ENCODE measurements around the gene CYP27C1. TPM values are rescaled to one million over a fixed set of nuclear protein-coding genes. Genes with fewer than 3 reads are reported as not detected.

The CYP27C1 gene
- polyA plus RNA-seq, 2 of the 4 experiments (the other 2 are of a cell fraction) = 2.2 to 4.6 TPM

- H3K4me3 ChIP-seq = no peak overlapping the region
- H3K9me3 ChIP-seq = 0 out of 3 replicates have a peak, but pooled peaks cover 5% of the 10 kb centered on the region
- H3K4me1 ChIP-seq = no peaks in the 10 kb centered on the region
- WGBS (ENCODE audit: missing lambda C conversion rate) = 85% methylated on average over 7 of the region's 7 CpGs
- TF ChIP-seq FOSL2 (IDR thresholded peaks at IDR 0.05) (no peak), FOSL2 (CRISPR knock-in tag; IDR thresholded peaks at IDR 0.05) (no peak), RCOR1 (IDR thresholded peaks at IDR 0.05; ENCODE audit: low read depth, low read length) (no peak), FOSB (CRISPR knock-in tag; IDR thresholded peaks at IDR 0.05) (no peak), USF2 (IDR thresholded peaks at IDR 0.05) (no peak), ZNF302 (CRISPR knock-in tag; IDR thresholded peaks at IDR 0.05) (no peak), EHF (CRISPR knock-in tag; IDR thresholded peaks at IDR 0.05) (no peak), CHD2 (IDR thresholded peaks at IDR 0.05; ENCODE audit: low read length, partially characterized antibody) (no peak), TP53 (CRISPR knock-in tag; IDR thresholded peaks at IDR 0.05) (no peak), GATA3 (IDR thresholded peaks at IDR 0.05; ENCODE audit: borderline replicate concordance) (no peak), RNF2 (IDR thresholded peaks at IDR 0.05; ENCODE audit: borderline replicate concordance, low read depth) (no peak), SREBF2 (IDR thresholded peaks at IDR 0.05) (no peak), PBX3 (IDR thresholded peaks at IDR 0.05) (no peak), MAX (IDR thresholded peaks at IDR 0.05) (no peak), ZSCAN20 (CRISPR knock-in tag; IDR thresholded peaks at IDR 0.05) (no peak), NPAS2 (CRISPR knock-in tag; IDR thresholded peaks at IDR 0.05; ENCODE audit: borderline replicate concordance) (no peak), CEBPB (IDR thresholded peaks at IDR 0.05) (no peak), BCL3 (IDR thresholded peaks at IDR 0.05) (no peak), HOXB13 (CRISPR knock-in tag; IDR thresholded peaks at IDR 0.05; ENCODE audit: low read depth) (no peak), EHMT2 (IDR thresholded peaks at IDR 0.05; ENCODE audit: low read depth) (no peak)
- TF ChIP-seq, protein P1, sequence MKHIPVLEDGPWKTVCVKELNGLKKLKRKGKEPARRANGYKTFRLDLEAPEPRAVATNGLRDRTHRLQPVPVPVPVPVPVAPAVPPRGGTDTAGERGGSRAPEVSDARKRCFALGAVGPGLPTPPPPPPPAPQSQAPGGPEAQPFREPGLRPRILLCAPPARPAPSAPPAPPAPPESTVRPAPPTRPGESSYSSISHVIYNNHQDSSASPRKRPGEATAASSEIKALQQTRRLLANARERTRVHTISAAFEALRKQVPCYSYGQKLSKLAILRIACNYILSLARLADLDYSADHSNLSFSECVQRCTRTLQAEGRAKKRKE (CRISPR knock-in tag; IDR thresholded peaks at IDR 0.05; ENCODE audit: low read depth) = no peak
- FAIRE-seq = no peak
- DNase-seq (ENCODE audit: low read depth in 1 of 2, low spot score in 1 of 2) = no peak
- ChIA-PET CTCF (interaction anchor here (0.7 to 1.0 kb wide), 2 partner anchors 10 to 69 kb away, joined by 3 read pairs; no protein-coding TSS in a partner anchor), POLR2A (no interaction called here)
- no peak for ATAC-seq
- no peak overlapping the region for H3K4me2 ChIP-seq
- no peak overlapping the region for H3K27ac ChIP-seq
These were observed 19.1 kb downstream of the CYP27C1 start for GRCh38 chr2:127200962-127201361.

DNA sequence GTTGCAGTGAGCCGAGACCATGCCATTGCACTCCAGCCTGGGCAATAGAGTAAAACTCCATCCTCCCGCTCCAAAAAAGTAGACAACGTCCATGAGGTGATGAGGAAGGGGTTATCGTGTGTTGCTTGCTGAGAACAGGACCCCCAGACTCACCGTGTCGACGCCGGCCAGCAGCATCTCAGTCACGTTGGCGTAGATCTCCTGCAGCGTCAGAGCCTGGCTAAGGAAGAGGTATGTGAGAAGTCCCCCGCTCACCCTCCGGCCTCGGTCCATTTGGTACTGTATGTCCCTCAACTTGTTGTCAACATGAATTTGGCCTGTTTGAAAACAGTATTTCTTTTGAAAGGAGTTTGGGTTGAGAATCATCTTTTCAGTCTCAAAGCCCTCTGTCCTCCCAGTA, 20.9 kb downstream of the CYP27C1 start:
- Histone ChIP-seq H3K4me2 (no peak overlapping the region), H3K4me3 (no peak overlapping the region), H3K27ac (no peak overlapping the region), H3K4me1 (no peaks in the 10 kb centered on the region), H3K9me3 (0 out of 3 replicates have a peak, but pooled peaks cover 5% of the 10 kb centered on the region)
- FAIRE-seq (no peak), DNase-seq (ENCODE audit: low read depth in 1 of 2, low spot score in 1 of 2) (no peak), ATAC-seq (no peak)
- ChIA-PET CTCF (interaction anchor here (1.0 to 1.6 kb wide), 2 partner anchors 43 to 280 kb away, joined by 5 read pairs; no protein-coding TSS in a partner anchor), POLR2A (no interaction called here)
- WGBS (ENCODE audit: missing lambda C conversion rate) = 95% methylated on average over 14 of the region's 14 CpGs
- no peak for TF ChIP-seq EP300 (IDR thresholded peaks at IDR 0.05)
- no peak for TF ChIP-seq USF2 (IDR thresholded peaks at IDR 0.05)
